HG02973 (cell line): ENCODE measurements around the gene BBLN.
"Not testable (repeated sequence)": the region's sequence is repeated elsewhere in the genome, so short reads cannot be mapped to it uniquely, and the experiment has no call there.

Experiments used
- ATAC-seq: cut with Tn5 transposase; IDR thresholded peaks from one replicate; pipeline ENCODE4 v1.9.1; 2021; ENCODE audit warnings: moderate library complexity; ENCODE audit not compliant: unreplicated experiment

The BBLN gene

DNA sequence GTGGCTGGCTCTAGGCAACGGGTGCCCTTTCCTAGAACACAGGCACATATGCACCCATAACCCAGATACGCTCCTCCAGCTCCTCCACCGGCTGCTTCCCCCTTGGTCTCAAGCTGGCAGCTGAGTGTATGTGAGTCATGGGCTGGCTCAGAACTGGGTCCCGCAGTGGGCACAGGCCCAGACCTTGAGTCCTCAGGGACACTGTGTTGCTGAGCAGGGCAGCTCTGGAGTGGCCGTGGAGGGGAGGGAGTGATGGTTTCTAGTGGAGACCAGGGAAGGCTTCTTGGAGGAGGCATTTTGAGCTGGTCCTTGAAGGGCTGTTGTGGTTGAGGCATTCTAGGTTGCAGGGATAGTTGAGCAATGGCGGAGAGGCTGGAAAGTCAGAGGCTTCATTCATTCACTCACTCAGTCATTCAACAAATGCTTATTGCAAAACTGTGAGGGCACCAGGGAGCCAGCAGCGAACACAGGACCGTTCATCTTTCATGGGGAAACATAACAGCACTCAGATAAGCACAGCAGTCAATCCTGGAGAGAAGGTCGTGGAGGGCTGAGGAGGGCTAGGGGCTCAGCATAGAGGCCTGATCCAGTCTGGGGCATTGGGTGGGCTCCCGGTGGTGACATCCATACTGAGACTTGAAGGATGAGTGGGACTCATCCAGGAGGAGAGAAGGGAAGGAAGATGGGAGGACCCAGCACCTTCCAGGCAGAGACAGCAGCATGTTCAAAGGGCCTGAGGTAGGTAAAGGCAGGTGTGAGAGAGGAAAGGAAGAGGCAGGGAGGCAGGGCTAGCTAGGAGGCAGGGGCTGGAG, 2.4 kb downstream of the BBLN start:
- ATAC-seq = no peak

- no peak for ATAC-seq
Measured at GRCh38 chr9:128163027-128163515, 3.0 kb downstream of the BBLN start.

DNA sequence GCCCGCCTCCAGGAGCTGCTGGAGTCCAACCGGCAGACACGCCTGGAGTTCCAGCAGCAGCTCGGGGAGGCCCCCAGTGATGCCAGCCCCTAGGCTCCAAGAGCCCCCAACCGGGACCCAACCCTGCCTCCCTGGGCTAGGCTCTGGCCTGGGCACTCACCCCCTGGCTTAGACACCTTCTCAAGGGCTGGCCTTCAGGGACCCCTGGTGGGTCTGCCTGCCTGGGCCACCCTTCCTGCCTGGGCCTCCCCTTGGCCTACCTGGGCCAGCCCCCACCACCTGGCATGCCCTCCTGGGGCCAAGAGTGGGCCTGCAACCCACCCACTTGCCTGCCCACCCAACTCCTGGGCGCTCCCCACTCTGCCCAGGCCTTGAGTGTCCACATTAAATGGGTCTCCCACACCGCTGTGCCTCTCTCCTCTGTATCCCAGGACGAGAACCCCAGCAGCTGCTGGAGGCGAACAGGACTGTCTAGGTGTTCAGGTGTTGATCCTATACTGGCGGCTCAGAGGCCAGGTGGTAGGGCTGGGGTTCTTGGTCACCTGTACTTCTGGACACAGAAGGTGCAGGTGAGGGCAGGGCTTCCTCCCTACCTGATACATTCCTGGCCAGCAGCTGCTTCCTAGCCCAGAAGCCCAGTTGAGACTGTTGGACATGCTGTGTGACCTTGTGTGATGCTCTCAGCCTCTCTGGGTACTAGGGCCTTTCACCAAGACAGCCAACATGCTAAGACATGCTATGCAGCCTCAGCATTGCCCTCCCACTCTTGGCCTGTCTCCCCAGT, 3.6 kb downstream of the BBLN start:
- ATAC-seq = no peak

DNA sequence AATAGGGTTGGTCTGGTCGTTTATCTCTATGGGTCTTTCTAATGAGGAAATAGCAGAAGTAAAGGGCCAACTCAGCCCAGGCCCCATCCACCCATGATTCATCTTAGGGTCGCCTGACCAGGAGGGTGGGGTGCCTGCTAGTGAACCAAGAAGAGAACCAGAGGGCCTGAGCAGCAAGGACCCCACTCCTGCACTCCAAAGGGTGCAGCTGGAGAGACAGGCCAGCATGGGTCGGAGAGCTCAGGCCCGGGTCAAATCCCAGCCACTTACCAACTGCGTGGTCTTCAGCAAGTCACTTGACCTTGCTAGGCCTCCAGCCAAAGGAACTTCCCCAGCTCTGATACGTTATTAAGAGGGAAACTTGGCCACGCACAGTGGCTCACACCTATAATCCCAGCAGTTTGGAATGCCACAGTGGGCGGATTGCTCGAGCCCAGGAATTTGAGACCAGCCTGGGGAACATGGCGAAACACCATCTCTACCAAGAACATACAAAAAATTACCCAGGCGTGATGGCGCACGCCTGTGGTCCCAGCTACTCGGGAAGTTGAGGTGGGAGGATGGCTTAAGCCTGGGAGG, 4.3 kb downstream of the BBLN start:
- no peak for ATAC-seq

- no peak for ATAC-seq
Measured at GRCh38 chr9:128166169-128166568, 6.1 kb downstream of the BBLN start.

DNA sequence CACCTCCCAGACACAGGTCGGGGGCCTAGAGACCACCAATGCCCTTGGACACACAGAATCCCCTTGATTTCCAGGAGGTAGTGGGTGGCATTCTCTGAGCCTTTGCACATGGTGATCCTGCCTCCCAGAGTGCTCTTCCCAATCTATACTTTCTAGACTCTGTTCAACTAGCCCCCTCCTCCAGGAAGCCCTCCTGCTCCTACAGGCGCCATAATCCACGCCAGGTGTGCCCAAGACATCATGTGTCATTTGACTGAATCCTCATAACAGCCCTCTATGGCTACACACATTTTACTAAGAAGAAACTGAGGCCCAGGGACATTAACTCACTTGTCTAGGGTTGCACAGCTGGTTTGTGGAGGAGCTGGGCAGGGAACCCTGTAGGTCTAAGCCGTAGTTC, 7.1 kb downstream of the BBLN start:
- ATAC-seq = no peak

GRCh38 chr9:128168731-128169308, 8.8 kb downstream of the BBLN start:
- ATAC-seq = no peak

- ATAC-seq = no peak
Measured at GRCh38 chr9:128169492-128169891, 9.4 kb downstream of the BBLN start.

DNA sequence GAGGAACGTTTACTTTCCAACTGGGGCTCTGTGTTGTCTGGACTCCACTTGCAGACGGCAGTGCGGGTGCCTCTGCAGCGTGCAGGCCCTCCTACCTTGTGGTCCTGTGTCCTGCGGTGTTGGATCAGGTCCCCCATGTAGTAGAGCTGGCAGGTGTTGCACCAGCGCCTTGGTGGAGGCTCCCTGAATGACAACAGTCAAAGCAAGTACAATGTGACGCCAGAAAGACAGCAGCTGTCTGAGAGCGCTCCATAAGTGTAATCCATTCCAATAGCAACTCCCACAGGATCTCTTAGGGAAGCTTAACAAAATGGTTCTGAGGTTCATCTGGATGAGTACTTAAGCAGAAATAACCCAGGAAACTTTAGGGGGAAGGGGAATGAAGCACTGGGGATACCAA, 9.9 kb downstream of the BBLN start:
- no peak for ATAC-seq

GRCh38 chr9:128174062-128174461, 14.0 kb downstream of the BBLN start:
- no peak for ATAC-seq

DNA sequence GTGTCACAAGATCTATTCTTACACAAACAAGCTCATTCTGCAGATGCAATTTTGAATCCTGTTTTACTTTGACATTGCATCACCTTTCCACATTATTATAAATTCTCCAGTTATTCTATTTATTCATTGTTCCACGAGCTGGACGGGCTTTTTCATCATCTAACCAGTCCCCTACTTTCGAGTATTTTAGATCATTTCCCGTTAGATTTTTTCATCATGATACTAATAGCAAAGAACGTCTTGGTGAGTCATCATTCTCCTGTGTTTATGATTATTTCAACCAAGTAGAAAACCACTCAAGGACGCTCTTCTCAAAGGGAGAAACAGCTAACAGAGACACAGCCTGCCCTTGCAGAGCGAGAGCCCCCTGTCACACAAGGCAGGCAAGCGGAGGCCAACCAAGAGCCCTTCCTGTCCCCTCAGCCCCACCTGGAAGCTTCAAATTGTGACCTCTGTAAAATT, 15.1 kb downstream of the BBLN start:
- ATAC-seq = no peak

- no peak for ATAC-seq
Measured at GRCh38 chr9:128175726-128176125, 15.7 kb downstream of the BBLN start.

DNA sequence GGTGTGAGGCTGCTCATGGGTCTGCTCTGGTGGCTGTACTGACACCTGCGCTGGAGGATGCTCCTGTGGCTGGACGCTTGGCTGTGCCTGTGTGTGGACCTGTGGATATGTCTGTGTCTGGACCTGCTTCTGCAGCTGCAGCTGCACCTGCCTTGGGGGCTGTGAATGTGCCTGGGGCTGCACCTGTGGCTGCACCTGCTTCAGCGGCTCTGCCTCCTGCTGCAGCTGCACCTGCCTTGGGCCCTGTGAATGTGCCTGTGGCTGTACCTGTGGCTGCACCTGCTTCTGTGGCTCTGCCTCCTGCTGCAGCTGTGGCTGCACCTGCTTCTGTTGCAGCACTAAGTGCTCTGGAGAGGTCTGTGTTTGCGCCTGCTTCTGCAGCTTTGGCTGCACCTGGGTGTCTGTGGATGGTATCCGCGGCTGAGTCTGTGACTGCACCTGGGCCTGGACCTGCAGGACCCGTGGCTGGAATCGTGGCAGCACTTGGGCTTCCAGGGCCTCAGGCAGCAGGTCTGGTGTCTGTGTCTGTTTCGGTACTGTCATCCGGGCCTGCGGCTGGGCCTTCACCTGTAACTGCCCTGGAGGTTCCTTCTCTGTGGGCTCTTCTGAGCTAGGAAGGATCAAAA, 18.9 kb downstream of the BBLN start:
- ATAC-seq = no peak

DNA sequence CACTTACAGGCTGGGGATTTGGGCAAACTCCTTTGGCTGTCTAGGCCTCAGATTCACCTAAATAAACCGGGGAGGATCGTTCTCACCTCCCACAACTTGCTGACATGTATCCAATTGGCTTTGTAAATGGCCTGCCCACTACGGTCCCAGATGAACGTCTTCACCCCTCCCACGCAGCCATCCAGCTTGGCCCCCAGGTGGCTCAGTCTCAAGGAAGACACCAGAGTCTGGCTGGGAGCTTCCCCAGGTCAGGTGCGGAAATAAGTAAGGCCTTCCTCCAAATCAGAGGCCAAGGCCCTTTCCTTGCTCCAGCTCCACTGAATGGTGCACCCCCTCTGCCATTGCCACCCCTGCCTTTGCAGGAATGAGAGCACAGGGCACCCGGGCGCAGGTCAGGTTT, 19.9 kb downstream of the BBLN start:
- ATAC-seq = no peak

GRCh38 chr9:128180447-128180846, 20.4 kb downstream of the BBLN start:
- no peak for ATAC-seq

DNA sequence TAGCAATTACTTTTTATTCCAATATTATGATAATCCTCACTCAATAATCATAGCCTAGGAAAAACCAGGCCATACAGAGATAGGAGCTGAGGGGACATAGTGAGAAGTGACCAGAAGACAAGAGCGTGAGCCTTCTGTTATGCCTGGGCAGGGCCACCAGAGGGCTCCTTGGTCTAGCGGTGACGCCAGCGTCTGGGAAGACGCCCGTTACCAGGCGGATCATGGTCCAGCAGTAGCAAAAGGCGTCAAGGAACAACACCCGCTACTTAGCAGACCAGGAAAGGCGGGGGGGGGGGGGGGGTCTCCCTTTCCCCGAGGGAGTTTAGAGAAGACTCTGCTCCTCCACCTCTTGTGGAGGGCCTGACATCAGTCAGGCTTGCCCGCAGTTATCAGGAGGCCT, 21.4 kb downstream of the BBLN start:
- not testable (repeated sequence) for ATAC-seq

GRCh38 chr9:128182893-128183588, 23.0 kb downstream of the BBLN start:
- no peak for ATAC-seq

DNA sequence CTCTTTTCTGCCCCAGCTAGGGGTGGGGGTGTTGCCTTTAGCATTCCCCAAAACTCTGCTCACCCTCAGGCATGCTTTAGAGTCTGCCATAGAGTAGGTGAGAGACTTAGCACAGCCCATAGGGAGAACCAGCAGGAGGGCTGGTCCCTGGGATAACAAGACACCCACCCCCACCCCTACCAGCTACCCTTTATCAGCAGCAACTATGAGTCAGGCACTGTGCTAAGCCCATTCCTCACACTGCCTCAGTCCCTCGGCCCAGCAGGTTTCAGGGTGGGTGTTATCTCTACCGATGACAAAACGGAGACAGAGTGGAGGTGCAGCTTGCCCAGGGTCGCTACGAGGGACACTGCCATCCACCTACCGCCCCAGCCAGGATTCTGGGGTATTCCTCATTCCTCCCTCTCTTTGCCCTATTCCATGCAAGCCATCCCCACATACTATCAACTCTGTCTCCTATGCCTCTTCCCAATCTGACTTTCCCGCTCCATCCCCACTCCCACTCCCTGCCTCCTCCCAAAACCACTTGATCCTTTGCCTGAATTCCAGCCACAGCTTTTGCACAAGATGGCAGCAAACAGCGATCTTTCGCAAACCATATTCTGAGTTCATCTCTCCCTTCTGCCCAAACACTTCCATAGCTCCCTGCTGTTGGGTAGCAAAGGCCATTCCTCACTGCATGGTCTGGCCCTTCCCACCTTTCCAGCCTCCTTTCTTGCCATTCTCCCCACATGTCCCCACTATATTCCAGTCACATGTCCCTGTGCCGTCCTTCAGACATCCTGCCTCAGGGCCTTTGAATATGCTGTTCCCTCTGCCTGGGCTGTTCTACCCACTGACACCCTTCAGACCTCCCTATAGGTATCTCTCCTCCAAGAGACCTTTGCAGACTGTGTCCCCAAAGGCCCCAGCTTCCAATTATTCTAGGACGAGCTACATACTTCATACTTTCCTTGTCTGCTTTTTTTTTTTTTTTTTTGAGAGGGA, 26.2 kb downstream of the BBLN start:
- ATAC-seq = no peak

GRCh38 chr9:128187361-128187760, 27.3 kb downstream of the BBLN start:
- ATAC-seq = no peak
